ENCODE data around the gene EPN2. TPM values are rescaled to one million over a fixed set of nuclear protein-coding genes. Genes with fewer than 3 reads are reported as not detected.
"Not testable (repeated sequence)": the region's sequence is repeated elsewhere in the genome, so short reads cannot be mapped to it uniquely, and the experiment has no call there.

Gene EPN2
- total and polyA plus RNA-seq, 2 experiments from 2014 or later = 19.0 to 35.9 TPM

DNA sequence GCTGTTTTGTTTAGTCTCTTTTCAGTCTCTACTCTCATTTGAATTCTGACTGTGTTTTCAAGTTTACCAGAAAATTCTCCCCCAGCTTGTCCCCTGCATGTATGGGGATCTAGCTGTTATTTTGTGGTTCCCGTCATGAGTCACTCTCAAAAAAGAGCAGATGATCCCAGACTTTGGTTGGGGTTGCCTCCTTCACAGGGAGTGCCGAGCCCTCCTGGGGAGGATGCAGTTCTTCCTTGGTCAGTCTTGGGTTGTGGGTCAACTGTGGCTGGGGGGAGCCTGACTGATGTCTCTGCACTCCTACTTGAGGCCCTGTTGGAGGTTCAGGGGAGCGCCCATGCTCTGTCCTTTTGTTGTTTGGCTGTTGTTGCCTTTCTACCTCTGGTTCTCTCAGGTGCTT is 37.7 kb downstream of the EPN2 start:
- H3K4me3 ChIP-seq = no peak overlapping the region
- H3K27ac ChIP-seq = no peak overlapping the region
- H3K79me2 ChIP-seq = peaks cover 85% of the 10 kb centered on the region
- no peak for TF ChIP-seq EZH2phosphoT487 (IDR thresholded peaks at IDR 0.05; ENCODE audit: low read depth, severe bottlenecking, unreplicated experiment)
- no peak for TF ChIP-seq EZH2 (IDR thresholded peaks at IDR 0.05; ENCODE audit: borderline replicate concordance)
- no peak for TF ChIP-seq CTCF (IDR thresholded peaks at IDR 0.05; ENCODE audit: poor library complexity)
- no peaks in the 10 kb centered on the region for H3K9me3 ChIP-seq (ENCODE audit: low read depth)
- DNase-seq (ENCODE audit: low spot score) = no peak
- H3K27me3 ChIP-seq = no peaks in the 10 kb centered on the region
- H2AFZ ChIP-seq = no peak overlapping the region
- peaks cover 14% of the 10 kb centered on the region for H4K20me1 ChIP-seq (ENCODE audit: insufficient read depth, poor library complexity, severe bottlenecking)
- no peak overlapping the region for H3K4me2 ChIP-seq
- 97% methylated on average over 3 of the region's 3 CpGs for WGBS (ENCODE audit: low lambda C conversion rate, missing lambda C conversion rate)
- H3K4me1 ChIP-seq (ENCODE audit: insufficient read depth) = no peaks in the 10 kb centered on the region
- no peaks in the 10 kb centered on the region for H3K9me2 ChIP-seq (replicated peaks; ENCODE audit: insufficient read depth)
- no peaks in the 10 kb centered on the region for H3K36me3 ChIP-seq (replicated peaks; ENCODE audit: insufficient read depth, low read depth)

DNA sequence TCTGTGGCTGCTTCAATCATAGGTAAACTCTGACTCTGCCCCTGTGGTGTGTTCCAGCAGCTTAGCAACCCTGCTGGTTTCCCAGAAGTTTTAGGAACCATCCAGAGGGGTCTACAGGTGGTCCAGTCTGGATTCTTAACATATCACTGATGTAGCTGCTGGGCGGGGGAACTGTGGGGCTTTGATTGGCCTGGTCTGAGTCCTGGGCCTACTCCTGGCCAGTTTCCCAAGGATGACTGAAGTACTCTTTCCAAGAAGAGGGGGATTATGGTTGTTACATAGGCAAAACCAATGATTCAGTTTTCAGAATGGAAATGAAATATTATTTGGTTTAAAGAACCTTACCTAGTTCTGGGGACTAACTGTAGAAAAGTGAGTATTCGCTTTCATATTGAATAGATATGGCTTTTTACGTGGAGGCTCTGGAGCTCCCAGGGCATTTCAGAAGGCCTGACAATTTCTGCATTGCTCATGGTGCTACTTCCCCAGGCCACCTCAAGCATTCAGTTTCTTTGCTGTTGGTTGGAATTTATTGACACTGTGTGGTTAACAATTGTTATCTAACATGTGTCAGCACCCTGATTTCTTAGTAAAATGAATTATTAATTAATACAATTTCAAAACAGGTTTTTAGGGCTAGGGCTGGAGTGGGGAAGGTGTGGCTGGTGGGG is 38.4 kb downstream of the EPN2 start:
- H3K4me3 ChIP-seq = no peak overlapping the region
- H3K4me1 ChIP-seq (ENCODE audit: insufficient read depth) = no peaks in the 10 kb centered on the region
- no peak for DNase-seq (ENCODE audit: low spot score)
- peaks cover 79% of the 10 kb centered on the region for H3K79me2 ChIP-seq
- H4K20me1 ChIP-seq (ENCODE audit: insufficient read depth, poor library complexity, severe bottlenecking) = peaks cover 14% of the 10 kb centered on the region
- WGBS (ENCODE audit: low lambda C conversion rate, missing lambda C conversion rate) = 95% methylated on average over 3 of the region's 3 CpGs
- H3K9me3 ChIP-seq (ENCODE audit: low read depth) = no peaks in the 10 kb centered on the region
- H3K27ac ChIP-seq = no peak overlapping the region
- no peak overlapping the region for H3K4me2 ChIP-seq
- H3K9me2 ChIP-seq (replicated peaks; ENCODE audit: insufficient read depth) = no peaks in the 10 kb centered on the region
- no peaks in the 10 kb centered on the region for H3K36me3 ChIP-seq (replicated peaks; ENCODE audit: insufficient read depth, low read depth)
- no peaks in the 10 kb centered on the region for H3K27me3 ChIP-seq
- TF ChIP-seq EZH2phosphoT487 (IDR thresholded peaks at IDR 0.05; ENCODE audit: low read depth, severe bottlenecking, unreplicated experiment) (no peak), EZH2 (IDR thresholded peaks at IDR 0.05; ENCODE audit: borderline replicate concordance) (no peak), CTCF (IDR thresholded peaks at IDR 0.05; ENCODE audit: poor library complexity) (no peak)
- H2AFZ ChIP-seq = no peak overlapping the region

DNA sequence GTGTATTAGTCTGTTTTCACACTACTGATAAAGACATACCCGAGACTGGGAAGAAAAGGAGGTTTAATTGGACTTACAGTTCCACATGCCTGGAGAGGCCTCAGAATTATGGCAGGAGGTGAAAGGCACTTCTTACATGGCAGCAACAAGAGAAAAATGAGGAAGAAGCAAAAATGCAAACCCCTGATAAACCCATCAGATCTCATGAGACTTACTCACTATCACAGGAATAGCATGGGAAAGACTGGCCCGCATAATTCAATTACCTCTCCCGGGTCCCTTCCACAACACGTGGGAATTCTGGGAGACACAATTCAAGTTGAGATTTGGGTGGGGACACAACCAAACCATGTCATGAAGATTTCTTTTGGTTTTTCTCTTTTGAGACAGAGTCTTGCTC is 41.1 kb downstream of the EPN2 start:
- H3K36me3 ChIP-seq (replicated peaks; ENCODE audit: insufficient read depth, low read depth); H4K20me1 ChIP-seq (ENCODE audit: insufficient read depth, poor library complexity, severe bottlenecking); H3K4me2 ChIP-seq; H3K4me1 ChIP-seq (ENCODE audit: insufficient read depth); DNase-seq (ENCODE audit: low spot score); H3K27me3 ChIP-seq; H3K9me2 ChIP-seq (replicated peaks; ENCODE audit: insufficient read depth); H3K4me3 ChIP-seq; H3K9me3 ChIP-seq (ENCODE audit: low read depth); H3K27ac ChIP-seq; H2AFZ ChIP-seq: not testable (repeated sequence)
- H3K79me2 ChIP-seq = peaks cover 68% of the 10 kb centered on the region
- 94% methylated on average over 4 of the region's 4 CpGs for WGBS (ENCODE audit: low lambda C conversion rate, missing lambda C conversion rate)

GRCh38 chr17:19278729-19279128 is 41.6 kb downstream of the EPN2 start:
- 96% methylated on average over 6 of the region's 6 CpGs for WGBS (ENCODE audit: low lambda C conversion rate, missing lambda C conversion rate)
- Histone ChIP-seq H3K4me2 (no peak overlapping the region), H3K27ac (no peak overlapping the region), H3K4me3 (no peak overlapping the region), H2AFZ (no peak overlapping the region), H3K9me3 (ENCODE audit: low read depth) (no peaks in the 10 kb centered on the region), H3K9me2 (replicated peaks; ENCODE audit: insufficient read depth) (no peaks in the 10 kb centered on the region), H3K79me2 (peaks cover 65% of the 10 kb centered on the region), H3K4me1 (ENCODE audit: insufficient read depth) (no peaks in the 10 kb centered on the region), H4K20me1 (ENCODE audit: insufficient read depth, poor library complexity, severe bottlenecking) (peaks cover 8% of the 10 kb centered on the region), H3K27me3 (no peaks in the 10 kb centered on the region), H3K36me3 (replicated peaks; ENCODE audit: insufficient read depth, low read depth) (no peaks in the 10 kb centered on the region)
- no peak for DNase-seq (ENCODE audit: low spot score)
- TF ChIP-seq CTCF (IDR thresholded peaks at IDR 0.05; ENCODE audit: poor library complexity) (no peak), EZH2phosphoT487 (IDR thresholded peaks at IDR 0.05; ENCODE audit: low read depth, severe bottlenecking, unreplicated experiment) (no peak), EZH2 (IDR thresholded peaks at IDR 0.05; ENCODE audit: borderline replicate concordance) (no peak)

Measured in hepatocyte (in vitro differentiated cells).